Astrocyte (in vitro differentiated cells and primary cell): Measurements from ENCODE around the gene GINS2. TPM values are rescaled to one million over a fixed set of nuclear protein-coding genes. Genes with fewer than 3 reads are reported as not detected.

Experiments
- DNase-seq: peaks from one replicate; pipeline ENCODE4 v3.0.0-alpha.2; 2010; ENCODE audit warnings: low read depth
- FAIRE-seq: peaks from 2 replicates; lab custom pipeline; 2011; peaks lifted over from hg19 to GRCh38; lab: Jason Lieb, UNC
- H2AFZ ChIP-seq: 2 replicates; pipeline ENCODE4 v1.6.0; 2012; ENCODE audit warnings: low read depth, low read length, inconsistent platforms
- H3K27ac ChIP-seq: 2 replicates; pipeline ENCODE4 v1.5.1; 2011; ENCODE audit warnings: low read depth, low read length, inconsistent platforms
- H3K27me3 ChIP-seq: 2 replicates; pipeline ENCODE4 v1.6.0; 2011; ENCODE audit warnings: low read length, inconsistent platforms; ENCODE audit not compliant: insufficient read depth
- H3K36me3 ChIP-seq: 2 replicates; pipeline ENCODE4 v1.5.1; 2011; ENCODE audit warnings: low read length, inconsistent platforms; ENCODE audit not compliant: insufficient read depth
- H3K4me1 ChIP-seq: 2 replicates; pipeline ENCODE4 v1.5.1; 2011; ENCODE audit warnings: low read length, inconsistent platforms; ENCODE audit not compliant: insufficient read depth
- H3K4me2 ChIP-seq: 2 replicates; pipeline ENCODE4 v1.6.0; 2012; ENCODE audit warnings: low read length, inconsistent platforms
- H3K4me3 ChIP-seq: 2 replicates; pipeline ENCODE4 v1.5.1; 2011; ENCODE audit warnings: low read depth, mild to moderate bottlenecking, low read length, inconsistent platforms; ENCODE audit not compliant: insufficient read depth
- H3K79me2 ChIP-seq: 2 replicates; pipeline ENCODE4 v1.6.0; 2012; ENCODE audit warnings: mild to moderate bottlenecking, low read length, inconsistent platforms; ENCODE audit not compliant: insufficient read depth
- H3K9ac ChIP-seq: 2 replicates; pipeline ENCODE4 v1.6.0; 2012; ENCODE audit warnings: mild to moderate bottlenecking, low read length, inconsistent platforms
- H3K9me3 ChIP-seq: 2 replicates; pipeline ENCODE4 v1.5.1; 2012; ENCODE audit warnings: low read depth, mild to moderate bottlenecking, low read length, inconsistent platforms; ENCODE audit not compliant: insufficient read depth
- H4K20me1 ChIP-seq: 2 replicates; pipeline ENCODE4 v1.6.0; 2012; ENCODE audit warnings: low read length, inconsistent platforms; ENCODE audit not compliant: insufficient read depth
- H3K27ac Mint-ChIP-seq: one replicate; pipeline ENCODE4 v1.8.0; 2021; ENCODE audit warnings: mild to moderate bottlenecking, mixed read lengths; ENCODE audit not compliant: unreplicated experiment
- H3K27me3 Mint-ChIP-seq: one replicate; pipeline ENCODE4 v1.8.0; 2021; ENCODE audit warnings: low read depth, mixed read lengths; ENCODE audit not compliant: unreplicated experiment
- H3K36me3 Mint-ChIP-seq: one replicate; pipeline ENCODE4 v1.8.0; 2021; ENCODE audit warnings: low read depth, mixed read lengths; ENCODE audit not compliant: unreplicated experiment
- H3K4me1 Mint-ChIP-seq: one replicate; pipeline ENCODE4 v1.8.0; 2021; ENCODE audit warnings: low read depth, mixed read lengths; ENCODE audit not compliant: unreplicated experiment
- H3K4me3 Mint-ChIP-seq: one replicate; pipeline ENCODE4 v1.8.0; 2021; ENCODE audit warnings: mild to moderate bottlenecking, moderate library complexity, mixed read lengths; ENCODE audit not compliant: unreplicated experiment
- H3K9me3 Mint-ChIP-seq: one replicate; pipeline ENCODE4 v1.8.0; 2021; ENCODE audit warnings: mild to moderate bottlenecking, mixed read lengths; ENCODE audit not compliant: unreplicated experiment
- EZH2 ChIP-seq: IDR thresholded peaks from 2 replicates; pipeline ENCODE4 v1.6.1; 2012; ENCODE audit warnings: mild to moderate bottlenecking, low read length, inconsistent platforms; ENCODE audit not compliant: insufficient read depth
- total RNA-seq: library from RNA; stranded (reverse); gene quantifications from 2 replicates; pipeline ENCODE4 v1.2.1, GENCODE V29; 2021
- TF ChIP-seq, protein P1 (sequence below): IDR thresholded peaks from 2 replicates; pipeline ENCODE4 v1.5.1; 2011; ENCODE audit warnings: low read depth, mild to moderate bottlenecking, inconsistent platforms, low read length, moderate library complexity; ENCODE audit not compliant: insufficient read depth

The GINS2 gene
- total RNA-seq, 1 donor from 2014 or later: 3.4 TPM

DNA sequence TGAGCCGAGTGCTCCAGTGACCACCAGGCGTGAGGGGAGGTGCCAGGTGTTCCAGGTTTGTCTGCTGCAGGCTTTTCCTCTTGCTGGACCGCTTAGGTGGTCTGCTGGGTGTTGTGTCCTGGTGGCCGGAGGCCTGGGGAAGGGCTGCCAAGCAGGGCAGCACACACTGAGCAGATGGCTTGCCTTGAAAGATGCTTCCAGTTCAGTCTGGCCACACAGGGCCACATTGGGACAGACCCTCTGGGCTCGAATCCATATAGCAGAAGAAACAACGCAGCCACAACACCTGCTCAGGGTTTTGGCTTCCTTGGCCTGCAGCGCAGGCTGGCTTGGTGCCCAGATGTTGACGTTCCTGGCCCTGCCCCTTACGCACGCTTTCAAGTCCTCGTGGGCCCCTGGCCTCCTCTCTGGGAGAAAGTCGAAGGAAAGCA, 24.8 kb downstream of the GINS2 start:
- H3K27me3 Mint-ChIP-seq: no peaks in the 10 kb centered on the region
- H3K36me3 Mint-ChIP-seq: peaks cover 30% of the 10 kb centered on the region
- no peak overlapping the region for H3K27ac Mint-ChIP-seq
- no peak overlapping the region for H3K27ac ChIP-seq
- H3K4me1 Mint-ChIP-seq: peaks cover 5% of the 10 kb centered on the region
- no peaks in the 10 kb centered on the region for H3K79me2 ChIP-seq
- H3K36me3 ChIP-seq: peaks cover 8% of the 10 kb centered on the region
- no peaks in the 10 kb centered on the region for H3K27me3 ChIP-seq
- H3K9ac ChIP-seq: no peak overlapping the region
- no peak for FAIRE-seq
- TF ChIP-seq, protein P1, sequence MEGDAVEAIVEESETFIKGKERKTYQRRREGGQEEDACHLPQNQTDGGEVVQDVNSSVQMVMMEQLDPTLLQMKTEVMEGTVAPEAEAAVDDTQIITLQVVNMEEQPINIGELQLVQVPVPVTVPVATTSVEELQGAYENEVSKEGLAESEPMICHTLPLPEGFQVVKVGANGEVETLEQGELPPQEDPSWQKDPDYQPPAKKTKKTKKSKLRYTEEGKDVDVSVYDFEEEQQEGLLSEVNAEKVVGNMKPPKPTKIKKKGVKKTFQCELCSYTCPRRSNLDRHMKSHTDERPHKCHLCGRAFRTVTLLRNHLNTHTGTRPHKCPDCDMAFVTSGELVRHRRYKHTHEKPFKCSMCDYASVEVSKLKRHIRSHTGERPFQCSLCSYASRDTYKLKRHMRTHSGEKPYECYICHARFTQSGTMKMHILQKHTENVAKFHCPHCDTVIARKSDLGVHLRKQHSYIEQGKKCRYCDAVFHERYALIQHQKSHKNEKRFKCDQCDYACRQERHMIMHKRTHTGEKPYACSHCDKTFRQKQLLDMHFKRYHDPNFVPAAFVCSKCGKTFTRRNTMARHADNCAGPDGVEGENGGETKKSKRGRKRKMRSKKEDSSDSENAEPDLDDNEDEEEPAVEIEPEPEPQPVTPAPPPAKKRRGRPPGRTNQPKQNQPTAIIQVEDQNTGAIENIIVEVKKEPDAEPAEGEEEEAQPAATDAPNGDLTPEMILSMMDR: no peak
- TF ChIP-seq EZH2: no peak
- H3K4me3 Mint-ChIP-seq: no peak overlapping the region
- no peaks in the 10 kb centered on the region for H3K4me1 ChIP-seq
- no peak overlapping the region for H3K4me2 ChIP-seq
- H2AFZ ChIP-seq: no peak overlapping the region
- H3K9me3 ChIP-seq: no peaks in the 10 kb centered on the region
- no peak overlapping the region for H3K4me3 ChIP-seq
- H4K20me1 ChIP-seq: peaks cover 36% of the 10 kb centered on the region
- H3K9me3 Mint-ChIP-seq: no peaks in the 10 kb centered on the region
- DNase-seq: no peak

DNA sequence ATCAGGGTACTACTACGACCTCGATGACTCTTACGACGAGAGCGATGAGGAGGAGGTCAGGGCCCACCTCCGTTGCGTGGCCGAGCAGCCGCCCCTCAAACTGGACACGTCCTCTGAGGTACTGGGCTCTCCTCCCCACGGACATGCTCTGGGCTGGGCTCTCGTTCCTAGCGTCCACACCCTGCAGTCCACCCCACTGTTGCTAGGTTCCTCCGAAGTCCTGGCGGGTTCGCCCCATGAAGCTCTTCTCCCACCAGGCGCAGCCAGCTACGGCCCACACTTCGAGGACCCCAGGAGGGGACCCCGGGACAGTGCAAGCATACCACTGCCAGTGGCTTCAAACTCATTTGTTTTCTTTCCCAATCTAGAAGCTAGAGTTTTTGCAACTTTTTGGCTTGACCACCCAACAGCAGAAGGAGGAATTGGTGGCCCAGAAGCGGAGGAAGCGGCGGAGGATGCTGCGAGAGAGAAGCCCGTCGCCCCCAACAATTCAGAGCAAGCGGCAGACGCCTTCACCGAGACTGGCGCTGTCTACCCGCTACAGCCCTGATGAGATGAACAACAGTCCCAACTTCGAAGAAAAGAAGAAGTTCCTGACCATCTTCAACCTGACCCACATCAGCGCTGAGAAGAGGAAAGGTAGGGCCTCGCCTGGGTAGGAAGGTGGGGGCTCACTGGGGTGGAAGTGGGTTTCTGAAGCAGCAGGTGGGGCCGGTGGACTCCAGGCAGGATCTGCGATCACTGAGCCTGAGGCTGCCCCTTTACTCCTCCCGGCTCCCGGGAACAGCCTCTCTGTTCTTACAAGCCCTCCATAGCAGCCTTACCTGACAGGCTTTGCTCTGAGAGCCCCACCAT, 25.6 kb downstream of the GINS2 start:
- DNase-seq (no peak), FAIRE-seq (no peak)
- Mint-ChIP-seq H3K36me3 (peaks cover 29% of the 10 kb centered on the region), H3K27me3 (no peaks in the 10 kb centered on the region), H3K9me3 (no peaks in the 10 kb centered on the region), H3K27ac (no peak overlapping the region), H3K4me1 (peaks cover 5% of the 10 kb centered on the region), H3K4me3 (no peak overlapping the region)
- Histone ChIP-seq H2AFZ (no peak overlapping the region), H3K4me1 (no peaks in the 10 kb centered on the region), H3K4me2 (no peak overlapping the region), H3K9ac (no peak overlapping the region), H3K36me3 (peaks cover 8% of the 10 kb centered on the region), H4K20me1 (peaks cover 32% of the 10 kb centered on the region), H3K79me2 (no peaks in the 10 kb centered on the region), H3K9me3 (no peaks in the 10 kb centered on the region), H3K27ac (no peak overlapping the region), H3K27me3 (no peaks in the 10 kb centered on the region), H3K4me3 (no peak overlapping the region)
- TF ChIP-seq, protein P1: no peak
- TF ChIP-seq EZH2: no peak

DNA sequence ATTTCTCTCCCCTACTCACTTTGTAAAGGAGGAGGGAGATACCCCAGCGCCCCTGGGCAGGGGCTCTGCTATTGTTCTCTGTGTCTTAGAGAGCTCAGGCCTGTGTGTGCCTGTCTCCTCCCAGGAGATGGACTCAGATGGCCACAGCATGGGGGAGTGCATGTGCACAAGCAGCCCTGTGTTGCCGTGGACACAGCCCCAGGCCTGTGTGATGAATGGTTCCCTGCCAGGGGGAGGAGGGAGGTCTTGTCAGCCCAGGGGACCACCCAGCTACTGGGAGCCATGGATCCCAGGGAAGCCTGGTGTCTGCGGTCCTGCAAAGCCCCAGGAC, 26.3 kb downstream of the GINS2 start:
- Histone ChIP-seq H3K4me1 (no peaks in the 10 kb centered on the region), H3K27me3 (no peaks in the 10 kb centered on the region), H3K4me2 (no peak overlapping the region), H3K36me3 (peaks cover 12% of the 10 kb centered on the region), H4K20me1 (peaks cover 32% of the 10 kb centered on the region), H3K9me3 (no peaks in the 10 kb centered on the region), H3K9ac (no peak overlapping the region), H3K79me2 (no peaks in the 10 kb centered on the region), H3K27ac (no peak overlapping the region), H2AFZ (no peak overlapping the region), H3K4me3 (no peak overlapping the region)
- Mint-ChIP-seq H3K4me3 (no peak overlapping the region), H3K27me3 (no peaks in the 10 kb centered on the region), H3K36me3 (peaks cover 26% of the 10 kb centered on the region), H3K27ac (no peak overlapping the region), H3K9me3 (no peaks in the 10 kb centered on the region), H3K4me1 (no peaks in the 10 kb centered on the region)
- FAIRE-seq (no peak), DNase-seq (no peak)
- TF ChIP-seq EZH2: no peak
- TF ChIP-seq, protein P1: no peak
